ENCODE results near the gene EVA1C. TPM values are rescaled to one million over a fixed set of nuclear protein-coding genes. Genes with fewer than 3 reads are reported as not detected.

Gene EVA1C
- total and polyA plus RNA-seq, 4 donors = 40.9 to 105 (median 60.6) TPM

DNA sequence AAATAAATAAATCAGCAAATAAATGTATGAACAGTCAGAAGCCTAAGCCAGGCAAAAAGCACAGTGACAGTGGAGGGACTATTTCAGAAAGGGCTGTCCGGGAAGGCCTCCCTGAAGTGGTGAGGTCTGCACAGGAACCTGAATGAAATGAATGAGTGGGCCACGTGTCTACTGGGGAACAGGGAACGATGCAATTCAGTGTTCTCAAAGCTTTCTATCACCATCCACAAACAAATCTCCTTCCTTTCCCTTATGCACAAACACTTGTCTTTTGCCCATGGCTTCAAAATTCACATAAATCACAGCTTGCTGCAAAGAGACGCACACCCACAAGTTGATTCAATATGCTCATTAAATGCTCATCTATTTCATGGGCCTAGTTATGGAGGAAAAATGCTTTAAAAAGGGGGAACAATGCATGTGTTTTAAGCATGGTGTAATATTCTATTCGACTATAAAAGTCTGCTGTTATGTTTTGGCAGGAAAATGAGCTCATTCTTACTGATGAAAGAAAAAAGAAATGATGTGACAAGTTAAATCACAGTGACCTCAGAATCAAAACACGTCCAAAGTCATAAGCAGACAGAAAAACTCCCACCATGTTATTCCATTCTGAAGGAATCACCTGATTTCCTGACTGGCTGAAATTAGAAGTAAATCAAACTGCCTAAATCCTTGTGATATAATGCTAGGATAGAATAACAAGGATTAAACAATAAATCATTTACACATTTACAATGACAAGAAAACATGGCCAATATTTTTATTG is 41.3 kb upstream of the EVA1C start:
- no peaks in the 10 kb centered on the region for H3K27me3 ChIP-seq (ENCODE audit: control insufficient read depth in 1 of 2, insufficient read depth in 2 of 2, low read length in 1 of 2)
- DNase-seq (no peak), ATAC-seq (ENCODE audit: low FRiP score) (no peak)
- peaks cover 0 to 3% of the 10 kb centered on the region in 2 donors for H3K36me3 ChIP-seq (ENCODE audit: control insufficient read depth in 1 of 2, insufficient read depth in 2 of 2, low read length in 1 of 2)
- peak overlapping the region; percentile 79 to 87 for H3K27ac ChIP-seq (ENCODE audit: low read depth in 1 of 2, low read length in 2 of 2)
- H3K9me3 ChIP-seq (ENCODE audit: control insufficient read depth, low read length) = no peaks in the 10 kb centered on the region
- H3K4me1 ChIP-seq (ENCODE audit: control insufficient read depth in 1 of 2, insufficient read depth in 2 of 2, low read length in 2 of 2) = peaks cover 0 to 4% of the 10 kb centered on the region in 2 donors
- 32 to 47% methylated on average over 6 of the region's 6 CpGs for WGBS, 2 donors
- H3K4me3 ChIP-seq (ENCODE audit: low read length in 2 of 2) = no peak overlapping the region
- intact Hi-C loops (cut with DNase I) = loop anchor here in 1 of 2 donors (5.0 kb wide), 1 partner anchor 39 kb away; no protein-coding TSS in a partner anchor

GRCh38 chr21:32371913-32372314 is 40.6 kb upstream of the EVA1C start:
- H3K4me3 ChIP-seq (ENCODE audit: low read length in 2 of 2) = no peak overlapping the region
- peak; percentile 85 for ATAC-seq (ENCODE audit: low FRiP score)
- H3K27me3 ChIP-seq (ENCODE audit: control insufficient read depth in 1 of 2, insufficient read depth in 2 of 2, low read length in 1 of 2) = no peaks in the 10 kb centered on the region
- H3K9me3 ChIP-seq (ENCODE audit: control insufficient read depth, low read length) = no peaks in the 10 kb centered on the region
- intact Hi-C loops (cut with DNase I) = loop anchor here in 1 of 2 donors (5.0 kb wide), 1 partner anchor 40 kb away; no protein-coding TSS in a partner anchor
- peaks cover 0 to 4% of the 10 kb centered on the region in 2 donors for H3K4me1 ChIP-seq (ENCODE audit: control insufficient read depth in 1 of 2, insufficient read depth in 2 of 2, low read length in 2 of 2)
- H3K36me3 ChIP-seq (ENCODE audit: control insufficient read depth in 1 of 2, insufficient read depth in 2 of 2, low read length in 1 of 2) = no peaks in the 10 kb centered on the region
- peak overlapping the region; percentile 24 to 83 for H3K27ac ChIP-seq (ENCODE audit: low read depth in 1 of 2, low read length in 2 of 2)
- no peak for DNase-seq
- WGBS, 2 donors = 22 to 31% methylated on average over 6 of the region's 6 CpGs

- peak; percentile 64 for ATAC-seq (ENCODE audit: low FRiP score)
- H3K9me3 ChIP-seq (ENCODE audit: control insufficient read depth, low read length) = no peaks in the 10 kb centered on the region
- H3K27me3 ChIP-seq (ENCODE audit: control insufficient read depth in 1 of 2, insufficient read depth in 2 of 2, low read length in 1 of 2) = no peaks in the 10 kb centered on the region
- peaks cover 0 to 3% of the 10 kb centered on the region in 2 donors for H3K36me3 ChIP-seq (ENCODE audit: control insufficient read depth in 1 of 2, insufficient read depth in 2 of 2, low read length in 1 of 2)
- no peak for DNase-seq
- peaks cover 0 to 4% of the 10 kb centered on the region in 2 donors for H3K4me1 ChIP-seq (ENCODE audit: control insufficient read depth in 1 of 2, insufficient read depth in 2 of 2, low read length in 2 of 2)
- H3K4me3 ChIP-seq (ENCODE audit: low read length in 2 of 2) = no peak overlapping the region
- intact Hi-C loops (cut with DNase I) = loop anchor here in 1 of 2 donors (5.0 kb wide), 1 partner anchor 40 kb away; no protein-coding TSS in a partner anchor
- H3K27ac ChIP-seq (ENCODE audit: low read depth in 1 of 2, low read length in 2 of 2) = peak overlapping the region in 1 of 2 donors; percentile 33
- WGBS, 2 donors = 18 to 21% methylated on average over 3 of the region's 3 CpGs
Measured at GRCh38 chr21:32372755-32373154, 39.8 kb upstream of the EVA1C start.

GRCh38 chr21:32377506-32377905 is 35.0 kb upstream of the EVA1C start:
- intact Hi-C loops (cut with DNase I) = no loop called here
- ATAC-seq (ENCODE audit: low FRiP score) (no peak), DNase-seq (no peak)
- 91 to 95% methylated on average over 8 of the region's 8 CpGs for WGBS, 2 donors
- Histone ChIP-seq H3K27me3 (ENCODE audit: control insufficient read depth in 1 of 2, insufficient read depth in 2 of 2, low read length in 1 of 2) (no peaks in the 10 kb centered on the region), H3K36me3 (ENCODE audit: control insufficient read depth in 1 of 2, insufficient read depth in 2 of 2, low read length in 1 of 2) (peaks cover 0 to 3% of the 10 kb centered on the region in 2 donors), H3K4me3 (ENCODE audit: low read length in 2 of 2) (no peak overlapping the region), H3K27ac (ENCODE audit: low read depth in 1 of 2, low read length in 2 of 2) (peak overlapping the region; percentile 7 to 18), H3K4me1 (ENCODE audit: control insufficient read depth in 1 of 2, insufficient read depth in 2 of 2, low read length in 2 of 2) (peaks cover 0 to under 1% of the 10 kb centered on the region in 2 donors), H3K9me3 (ENCODE audit: control insufficient read depth, low read length) (no peaks in the 10 kb centered on the region)

DNA sequence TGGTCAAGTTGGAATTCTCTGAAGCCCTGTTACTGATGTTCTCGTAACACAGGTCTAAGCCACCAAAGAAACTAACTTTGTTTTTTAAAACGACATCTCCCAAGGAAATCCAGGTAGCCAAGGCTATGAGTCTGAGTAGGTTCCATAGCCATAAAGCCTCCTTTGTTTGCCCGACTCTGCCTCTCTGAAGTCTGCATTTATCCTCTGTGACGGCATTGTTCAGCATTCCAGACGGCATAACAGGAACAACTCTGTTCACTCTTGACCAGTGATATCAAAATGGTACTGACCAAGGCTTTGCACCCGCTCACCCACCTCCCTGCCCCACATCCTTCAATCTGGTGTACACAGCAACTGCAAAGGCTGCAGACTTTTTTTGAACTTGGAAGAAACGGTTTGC is 34.5 kb upstream of the EVA1C start:
- H3K4me3 ChIP-seq (ENCODE audit: low read length in 2 of 2) = no peak overlapping the region
- DNase-seq = no peak
- intact Hi-C loops (cut with DNase I) = no loop called here
- H3K27me3 ChIP-seq (ENCODE audit: control insufficient read depth in 1 of 2, insufficient read depth in 2 of 2, low read length in 1 of 2) = no peaks in the 10 kb centered on the region
- H3K36me3 ChIP-seq (ENCODE audit: control insufficient read depth in 1 of 2, insufficient read depth in 2 of 2, low read length in 1 of 2) = peaks cover 0 to 3% of the 10 kb centered on the region in 2 donors
- WGBS, 2 donors = 77 to 80% methylated on average over 7 of the region's 7 CpGs
- H3K9me3 ChIP-seq (ENCODE audit: control insufficient read depth, low read length) = no peaks in the 10 kb centered on the region
- H3K4me1 ChIP-seq (ENCODE audit: control insufficient read depth in 1 of 2, insufficient read depth in 2 of 2, low read length in 2 of 2) = peaks cover 0 to 5% of the 10 kb centered on the region in 2 donors
- H3K27ac ChIP-seq (ENCODE audit: low read depth in 1 of 2, low read length in 2 of 2) = peak overlapping the region; percentile 18 to 92
- no peak for ATAC-seq (ENCODE audit: low FRiP score)

- H3K36me3 ChIP-seq (ENCODE audit: control insufficient read depth in 1 of 2, insufficient read depth in 2 of 2, low read length in 1 of 2) = peaks cover 2 to 3% of the 10 kb centered on the region in 2 donors
- no peak overlapping the region for H3K4me3 ChIP-seq (ENCODE audit: low read length in 2 of 2)
- 37 to 44% methylated on average over 5 of the region's 5 CpGs for WGBS, 2 donors
- intact Hi-C loops (cut with DNase I) = no loop called here
- H3K4me1 ChIP-seq (ENCODE audit: control insufficient read depth in 1 of 2, insufficient read depth in 2 of 2, low read length in 2 of 2) = peaks cover 0 to 5% of the 10 kb centered on the region in 2 donors
- H3K27me3 ChIP-seq (ENCODE audit: control insufficient read depth in 1 of 2, insufficient read depth in 2 of 2, low read length in 1 of 2) = no peaks in the 10 kb centered on the region
- no peak for DNase-seq
- H3K9me3 ChIP-seq (ENCODE audit: control insufficient read depth, low read length) = no peaks in the 10 kb centered on the region
- peak overlapping the region; percentile 86 to 89 for H3K27ac ChIP-seq (ENCODE audit: low read depth in 1 of 2, low read length in 2 of 2)
- no peak for ATAC-seq (ENCODE audit: low FRiP score)
Measured at GRCh38 chr21:32378956-32379355, 33.5 kb upstream of the EVA1C start.

DNA sequence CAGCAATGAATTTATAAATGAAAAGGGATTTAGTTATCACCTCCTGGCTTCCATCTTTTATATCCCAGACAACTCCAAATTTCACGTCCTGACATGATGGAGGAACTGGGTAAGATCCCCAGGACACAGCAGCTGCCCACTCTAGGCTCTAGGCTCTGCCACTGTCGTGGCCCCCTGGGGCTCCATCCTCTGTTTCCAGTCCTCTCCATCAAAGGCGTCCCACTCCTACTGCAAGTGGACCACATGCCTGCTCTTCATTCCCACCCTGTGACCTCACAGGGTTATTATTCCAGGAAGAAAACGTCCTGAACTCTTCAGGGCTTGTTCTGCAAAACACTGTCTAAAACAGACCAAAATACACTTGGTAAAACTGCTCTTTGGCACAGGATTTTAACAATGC is 31.6 kb upstream of the EVA1C start:
- intact Hi-C loops (cut with DNase I) = loop anchor here in 1 of 2 donors (5.0 kb wide), 1 partner anchor 54 kb away; no protein-coding TSS in a partner anchor
- DNase-seq = no peak
- WGBS, 2 donors = 20 to 29% methylated on average over 4 of the region's 4 CpGs
- Histone ChIP-seq H3K27ac (ENCODE audit: low read depth in 1 of 2, low read length in 2 of 2) (peak overlapping the region; percentile 89 to 92), H3K4me3 (ENCODE audit: low read length in 2 of 2) (no peak overlapping the region), H3K36me3 (ENCODE audit: control insufficient read depth in 1 of 2, insufficient read depth in 2 of 2, low read length in 1 of 2) (peaks cover 3 to 4% of the 10 kb centered on the region in 2 donors), H3K9me3 (ENCODE audit: control insufficient read depth, low read length) (no peaks in the 10 kb centered on the region), H3K27me3 (ENCODE audit: control insufficient read depth in 1 of 2, insufficient read depth in 2 of 2, low read length in 1 of 2) (no peaks in the 10 kb centered on the region), H3K4me1 (ENCODE audit: control insufficient read depth in 1 of 2, insufficient read depth in 2 of 2, low read length in 2 of 2) (peaks cover 0 to 5% of the 10 kb centered on the region in 2 donors)
- ATAC-seq (ENCODE audit: low FRiP score) = peak; percentile 64

GRCh38 chr21:32381571-32381970 is 30.9 kb upstream of the EVA1C start:
- Histone ChIP-seq H3K27ac (ENCODE audit: low read depth in 1 of 2, low read length in 2 of 2) (peak overlapping the region in 1 of 2 donors; percentile 94), H3K36me3 (ENCODE audit: control insufficient read depth in 1 of 2, insufficient read depth in 2 of 2, low read length in 1 of 2) (peaks cover 3 to 4% of the 10 kb centered on the region in 2 donors), H3K9me3 (ENCODE audit: control insufficient read depth, low read length) (no peaks in the 10 kb centered on the region), H3K4me3 (ENCODE audit: low read length in 2 of 2) (no peak overlapping the region), H3K27me3 (ENCODE audit: control insufficient read depth in 1 of 2, insufficient read depth in 2 of 2, low read length in 1 of 2) (no peaks in the 10 kb centered on the region), H3K4me1 (ENCODE audit: control insufficient read depth in 1 of 2, insufficient read depth in 2 of 2, low read length in 2 of 2) (peaks cover 0 to 7% of the 10 kb centered on the region in 2 donors)
- ATAC-seq (ENCODE audit: low FRiP score) (peak; percentile 27), DNase-seq (no peak)
- intact Hi-C loops (cut with DNase I) = loop anchor here in 1 of 2 donors (5.0 kb wide), 1 partner anchor 54 kb away; no protein-coding TSS in a partner anchor
- 15 to 22% methylated on average over 6 of the region's 6 CpGs for WGBS, 2 donors

Data from aorta (tissue), 5 donors.